H1 (cell line): ENCODE data around the gene KCNJ18.
"Not testable (repeated sequence)": the region's sequence is repeated elsewhere in the genome, so short reads cannot be mapped to it uniquely, and the experiment has no call there.

Experiments used
- GABPA ChIP-seq: IDR thresholded peaks from 2 replicates; pipeline ENCODE4 v1.6.1; 2011; ENCODE audit warnings: mild to moderate bottlenecking, low read length, moderate library complexity, borderline replicate concordance; ENCODE audit not compliant: insufficient read depth
- SIRT6 ChIP-seq: IDR thresholded peaks from one replicate; pipeline ENCODE4 v1.7.1; 2012; ENCODE audit warnings: low read length, inconsistent platforms
- TEAD4 ChIP-seq: IDR thresholded peaks from 2 replicates; pipeline ENCODE4 v1.6.1; 2012; ENCODE audit warnings: low read depth, low read length, inconsistent platforms, mixed read lengths
- TF ChIP-seq, protein P1 (sequence below): fragments of 300-600 bp; sonication (generic); IDR thresholded peaks from 2 replicates; pipeline ENCODE4 v1.7.1; 2012; ENCODE audit warnings: low read length, moderate library complexity, mild to moderate bottlenecking, inconsistent platforms; ENCODE audit not compliant: insufficient replicate concordance
- TF ChIP-seq, protein P2 (sequence below), 3 experiments: IDR thresholded peaks; 1 replicate in 2 of 3; 2 replicates in 1 of 3; pipeline versions ENCODE4 v1.5.1 to v1.6.1; 2011; ENCODE audit warnings: low read length in 3 of 3, mild to moderate bottlenecking in 3 of 3, inconsistent platforms in 2 of 3, low read depth in 1 of 3, moderate library complexity in 1 of 3; ENCODE audit not compliant: insufficient read depth in 1 of 3; ENCODE audit errors: control extremely low read depth in 1 of 3
- TF ChIP-seq, protein P3 (sequence below): IDR thresholded peaks from 2 replicates; pipeline ENCODE4 v1.6.1; 2012; ENCODE audit warnings: inconsistent platforms

DNA sequence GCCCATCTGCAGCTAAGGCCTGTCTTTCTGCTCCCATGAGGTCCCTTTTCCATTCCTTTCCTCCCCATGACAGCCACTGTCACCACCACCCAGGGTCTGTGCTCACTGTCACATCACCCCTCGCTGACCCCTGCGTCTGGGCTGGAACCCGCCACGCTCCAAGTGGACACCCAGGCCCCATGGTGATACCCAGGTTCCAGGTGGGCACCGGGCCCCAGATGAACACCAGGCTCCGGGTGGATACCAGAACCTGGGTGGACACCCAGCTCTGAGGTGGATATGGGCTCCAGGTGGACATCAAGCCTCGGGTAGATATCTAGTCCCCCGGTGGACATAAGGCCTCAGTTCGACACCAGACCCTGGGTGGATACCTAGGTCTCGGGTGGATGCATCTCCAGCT lies 39.1 kb upstream of the KCNJ18 start:
- TF ChIP-seq, protein P1, sequence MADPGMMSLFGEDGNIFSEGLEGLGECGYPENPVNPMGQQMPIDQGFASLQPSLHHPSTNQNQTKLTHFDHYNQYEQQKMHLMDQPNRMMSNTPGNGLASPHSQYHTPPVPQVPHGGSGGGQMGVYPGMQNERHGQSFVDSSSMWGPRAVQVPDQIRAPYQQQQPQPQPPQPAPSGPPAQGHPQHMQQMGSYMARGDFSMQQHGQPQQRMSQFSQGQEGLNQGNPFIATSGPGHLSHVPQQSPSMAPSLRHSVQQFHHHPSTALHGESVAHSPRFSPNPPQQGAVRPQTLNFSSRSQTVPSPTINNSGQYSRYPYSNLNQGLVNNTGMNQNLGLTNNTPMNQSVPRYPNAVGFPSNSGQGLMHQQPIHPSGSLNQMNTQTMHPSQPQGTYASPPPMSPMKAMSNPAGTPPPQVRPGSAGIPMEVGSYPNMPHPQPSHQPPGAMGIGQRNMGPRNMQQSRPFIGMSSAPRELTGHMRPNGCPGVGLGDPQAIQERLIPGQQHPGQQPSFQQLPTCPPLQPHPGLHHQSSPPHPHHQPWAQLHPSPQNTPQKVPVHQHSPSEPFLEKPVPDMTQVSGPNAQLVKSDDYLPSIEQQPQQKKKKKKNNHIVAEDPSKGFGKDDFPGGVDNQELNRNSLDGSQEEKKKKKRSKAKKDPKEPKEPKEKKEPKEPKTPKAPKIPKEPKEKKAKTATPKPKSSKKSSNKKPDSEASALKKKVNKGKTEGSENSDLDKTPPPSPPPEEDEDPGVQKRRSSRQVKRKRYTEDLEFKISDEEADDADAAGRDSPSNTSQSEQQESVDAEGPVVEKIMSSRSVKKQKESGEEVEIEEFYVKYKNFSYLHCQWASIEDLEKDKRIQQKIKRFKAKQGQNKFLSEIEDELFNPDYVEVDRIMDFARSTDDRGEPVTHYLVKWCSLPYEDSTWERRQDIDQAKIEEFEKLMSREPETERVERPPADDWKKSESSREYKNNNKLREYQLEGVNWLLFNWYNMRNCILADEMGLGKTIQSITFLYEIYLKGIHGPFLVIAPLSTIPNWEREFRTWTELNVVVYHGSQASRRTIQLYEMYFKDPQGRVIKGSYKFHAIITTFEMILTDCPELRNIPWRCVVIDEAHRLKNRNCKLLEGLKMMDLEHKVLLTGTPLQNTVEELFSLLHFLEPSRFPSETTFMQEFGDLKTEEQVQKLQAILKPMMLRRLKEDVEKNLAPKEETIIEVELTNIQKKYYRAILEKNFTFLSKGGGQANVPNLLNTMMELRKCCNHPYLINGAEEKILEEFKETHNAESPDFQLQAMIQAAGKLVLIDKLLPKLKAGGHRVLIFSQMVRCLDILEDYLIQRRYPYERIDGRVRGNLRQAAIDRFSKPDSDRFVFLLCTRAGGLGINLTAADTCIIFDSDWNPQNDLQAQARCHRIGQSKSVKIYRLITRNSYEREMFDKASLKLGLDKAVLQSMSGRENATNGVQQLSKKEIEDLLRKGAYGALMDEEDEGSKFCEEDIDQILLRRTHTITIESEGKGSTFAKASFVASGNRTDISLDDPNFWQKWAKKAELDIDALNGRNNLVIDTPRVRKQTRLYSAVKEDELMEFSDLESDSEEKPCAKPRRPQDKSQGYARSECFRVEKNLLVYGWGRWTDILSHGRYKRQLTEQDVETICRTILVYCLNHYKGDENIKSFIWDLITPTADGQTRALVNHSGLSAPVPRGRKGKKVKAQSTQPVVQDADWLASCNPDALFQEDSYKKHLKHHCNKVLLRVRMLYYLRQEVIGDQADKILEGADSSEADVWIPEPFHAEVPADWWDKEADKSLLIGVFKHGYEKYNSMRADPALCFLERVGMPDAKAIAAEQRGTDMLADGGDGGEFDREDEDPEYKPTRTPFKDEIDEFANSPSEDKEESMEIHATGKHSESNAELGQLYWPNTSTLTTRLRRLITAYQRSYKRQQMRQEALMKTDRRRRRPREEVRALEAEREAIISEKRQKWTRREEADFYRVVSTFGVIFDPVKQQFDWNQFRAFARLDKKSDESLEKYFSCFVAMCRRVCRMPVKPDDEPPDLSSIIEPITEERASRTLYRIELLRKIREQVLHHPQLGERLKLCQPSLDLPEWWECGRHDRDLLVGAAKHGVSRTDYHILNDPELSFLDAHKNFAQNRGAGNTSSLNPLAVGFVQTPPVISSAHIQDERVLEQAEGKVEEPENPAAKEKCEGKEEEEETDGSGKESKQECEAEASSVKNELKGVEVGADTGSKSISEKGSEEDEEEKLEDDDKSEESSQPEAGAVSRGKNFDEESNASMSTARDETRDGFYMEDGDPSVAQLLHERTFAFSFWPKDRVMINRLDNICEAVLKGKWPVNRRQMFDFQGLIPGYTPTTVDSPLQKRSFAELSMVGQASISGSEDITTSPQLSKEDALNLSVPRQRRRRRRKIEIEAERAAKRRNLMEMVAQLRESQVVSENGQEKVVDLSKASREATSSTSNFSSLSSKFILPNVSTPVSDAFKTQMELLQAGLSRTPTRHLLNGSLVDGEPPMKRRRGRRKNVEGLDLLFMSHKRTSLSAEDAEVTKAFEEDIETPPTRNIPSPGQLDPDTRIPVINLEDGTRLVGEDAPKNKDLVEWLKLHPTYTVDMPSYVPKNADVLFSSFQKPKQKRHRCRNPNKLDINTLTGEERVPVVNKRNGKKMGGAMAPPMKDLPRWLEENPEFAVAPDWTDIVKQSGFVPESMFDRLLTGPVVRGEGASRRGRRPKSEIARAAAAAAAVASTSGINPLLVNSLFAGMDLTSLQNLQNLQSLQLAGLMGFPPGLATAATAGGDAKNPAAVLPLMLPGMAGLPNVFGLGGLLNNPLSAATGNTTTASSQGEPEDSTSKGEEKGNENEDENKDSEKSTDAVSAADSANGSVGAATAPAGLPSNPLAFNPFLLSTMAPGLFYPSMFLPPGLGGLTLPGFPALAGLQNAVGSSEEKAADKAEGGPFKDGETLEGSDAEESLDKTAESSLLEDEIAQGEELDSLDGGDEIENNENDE: not testable (repeated sequence)
- TF ChIP-seq, protein P2, sequence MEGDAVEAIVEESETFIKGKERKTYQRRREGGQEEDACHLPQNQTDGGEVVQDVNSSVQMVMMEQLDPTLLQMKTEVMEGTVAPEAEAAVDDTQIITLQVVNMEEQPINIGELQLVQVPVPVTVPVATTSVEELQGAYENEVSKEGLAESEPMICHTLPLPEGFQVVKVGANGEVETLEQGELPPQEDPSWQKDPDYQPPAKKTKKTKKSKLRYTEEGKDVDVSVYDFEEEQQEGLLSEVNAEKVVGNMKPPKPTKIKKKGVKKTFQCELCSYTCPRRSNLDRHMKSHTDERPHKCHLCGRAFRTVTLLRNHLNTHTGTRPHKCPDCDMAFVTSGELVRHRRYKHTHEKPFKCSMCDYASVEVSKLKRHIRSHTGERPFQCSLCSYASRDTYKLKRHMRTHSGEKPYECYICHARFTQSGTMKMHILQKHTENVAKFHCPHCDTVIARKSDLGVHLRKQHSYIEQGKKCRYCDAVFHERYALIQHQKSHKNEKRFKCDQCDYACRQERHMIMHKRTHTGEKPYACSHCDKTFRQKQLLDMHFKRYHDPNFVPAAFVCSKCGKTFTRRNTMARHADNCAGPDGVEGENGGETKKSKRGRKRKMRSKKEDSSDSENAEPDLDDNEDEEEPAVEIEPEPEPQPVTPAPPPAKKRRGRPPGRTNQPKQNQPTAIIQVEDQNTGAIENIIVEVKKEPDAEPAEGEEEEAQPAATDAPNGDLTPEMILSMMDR (IDR thresholded peaks at IDR 0.05; ENCODE audit: control extremely low read depth in 1 of 3, insufficient read depth in 1 of 3, low read depth in 1 of 3, low read length in 3 of 3): not testable (repeated sequence)
- not testable (repeated sequence) for TF ChIP-seq GABPA, SIRT6, TEAD4
- TF ChIP-seq, protein P3, sequence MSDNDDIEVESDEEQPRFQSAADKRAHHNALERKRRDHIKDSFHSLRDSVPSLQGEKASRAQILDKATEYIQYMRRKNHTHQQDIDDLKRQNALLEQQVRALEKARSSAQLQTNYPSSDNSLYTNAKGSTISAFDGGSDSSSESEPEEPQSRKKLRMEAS: not testable (repeated sequence)
